AG04450 (cell line): Measurements from ENCODE around the gene NKG7. TPM values are rescaled to one million over a fixed set of nuclear protein-coding genes. Genes with fewer than 3 reads are reported as not detected.

Experiments
- CTCF ChIA-PET: fragments of 300-600, 350-600 bp; formaldehyde crosslinking; extraction: SDS; loops from one replicate; lab custom pipeline; 2022; ENCODE audit warnings: antibody characterized with exemption, inconsistent platforms; lab: Charles Lee
- POLR2A ChIA-PET: fragments of 350-600 bp; formaldehyde crosslinking; extraction: SDS; loops from one replicate; lab custom pipeline; 2021; ENCODE audit warnings: antibody characterized with exemption, inconsistent platforms; lab: Yijun Ruan, JAX
- DNase-seq: peaks from one replicate; pipeline ENCODE4 v3.0.0-alpha.2; 2011; ENCODE audit warnings: low read depth, low spot score
- H3K27ac ChIP-seq: one replicate; pipeline ENCODE4 v1.5.1; 2012; ENCODE audit warnings: low read depth, low read length, control low read depth
- H3K27me3 ChIP-seq: one replicate; pipeline ENCODE4 v1.6.0; 2012; ENCODE audit warnings: low read length; ENCODE audit not compliant: control insufficient read depth, insufficient read depth
- H3K4me3 ChIP-seq: 2 replicates; pipeline ENCODE4 v1.5.1; 2011; ENCODE audit warnings: mild to moderate bottlenecking, low read depth, low read length, control low read depth
- H3K9me3 ChIP-seq: 2 replicates; pipeline ENCODE4 v1.5.1; 2012; ENCODE audit warnings: low read length; ENCODE audit not compliant: control insufficient read depth, insufficient read depth
- CTCF ChIP-seq: IDR thresholded peaks from 2 replicates; pipeline ENCODE4 v1.5.1; 2011; ENCODE audit warnings: low read depth, low read length, control low read depth, inconsistent platforms
- polyA plus RNA-seq: library from polyadenylated mRNA; depleted of rRNA; stranded (reverse); fragments of >200 nt; gene quantifications from 2 replicates; pipeline ENCODE4 v1.2.3, GENCODE V29; 2011

Gene NKG7
- polyA plus RNA-seq, 1 experiment, result not detected

GRCh38 chr19:51346742-51347141 is 25.7 kb downstream of the NKG7 start:
- Histone ChIP-seq H3K4me3 (no peak overlapping the region), H3K9me3 (peaks cover 5% of the 10 kb centered on the region; the same call in 1 of the 2 replicates), H3K27me3 (no peaks in the 10 kb centered on the region), H3K27ac (no peak overlapping the region)
- ChIA-PET POLR2A (no interaction called here), CTCF (no interaction called here)
- DNase-seq, result no peak
- TF ChIP-seq CTCF, result no peak

DNA sequence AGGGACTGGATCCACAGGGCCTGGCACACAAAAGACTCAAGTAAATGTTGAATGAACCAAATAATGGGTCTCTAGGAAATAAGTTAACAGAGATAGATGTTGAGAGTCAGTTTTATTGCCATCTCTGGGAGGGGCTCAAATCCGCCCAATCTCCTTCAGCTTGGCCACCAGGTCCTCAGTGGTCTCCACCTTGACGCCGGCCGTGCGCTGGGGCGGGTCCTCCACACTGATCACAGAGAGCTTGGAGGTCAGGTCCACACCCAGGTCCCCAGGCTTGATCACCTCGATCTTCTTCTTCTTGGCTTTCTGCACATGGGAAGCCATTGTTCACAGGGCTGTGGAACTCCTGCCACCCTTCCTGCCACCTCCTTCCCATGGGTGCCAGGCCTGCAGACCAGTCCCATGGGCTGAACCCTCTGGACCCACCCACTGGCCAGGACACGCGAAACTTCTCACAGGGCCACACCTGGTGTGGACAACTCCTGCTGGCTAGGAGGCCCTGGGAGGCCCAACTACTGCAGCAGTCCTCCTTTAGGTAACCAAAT is 27.3 kb downstream of the NKG7 start:
- no peak overlapping the region for H3K27ac ChIP-seq
- TF ChIP-seq CTCF, result no peak
- POLR2A ChIA-PET, result no interaction called here
- no peak overlapping the region for H3K4me3 ChIP-seq
- H3K9me3 ChIP-seq, result no peaks in the 10 kb centered on the region
- CTCF ChIA-PET, result no interaction called here
- DNase-seq, result no peak
- no peaks in the 10 kb centered on the region for H3K27me3 ChIP-seq

GRCh38 chr19:51342631-51343569 is 29.6 kb downstream of the NKG7 start:
- H3K4me3 ChIP-seq, result no peak overlapping the region
- ChIA-PET CTCF (no interaction called here), POLR2A (no interaction called here)
- H3K27me3 ChIP-seq, result no peaks in the 10 kb centered on the region
- TF ChIP-seq CTCF, result no peak
- H3K9me3 ChIP-seq, result no peaks in the 10 kb centered on the region
- DNase-seq, result no peak
- peak overlapping the region; percentile 11 for H3K27ac ChIP-seq

DNA sequence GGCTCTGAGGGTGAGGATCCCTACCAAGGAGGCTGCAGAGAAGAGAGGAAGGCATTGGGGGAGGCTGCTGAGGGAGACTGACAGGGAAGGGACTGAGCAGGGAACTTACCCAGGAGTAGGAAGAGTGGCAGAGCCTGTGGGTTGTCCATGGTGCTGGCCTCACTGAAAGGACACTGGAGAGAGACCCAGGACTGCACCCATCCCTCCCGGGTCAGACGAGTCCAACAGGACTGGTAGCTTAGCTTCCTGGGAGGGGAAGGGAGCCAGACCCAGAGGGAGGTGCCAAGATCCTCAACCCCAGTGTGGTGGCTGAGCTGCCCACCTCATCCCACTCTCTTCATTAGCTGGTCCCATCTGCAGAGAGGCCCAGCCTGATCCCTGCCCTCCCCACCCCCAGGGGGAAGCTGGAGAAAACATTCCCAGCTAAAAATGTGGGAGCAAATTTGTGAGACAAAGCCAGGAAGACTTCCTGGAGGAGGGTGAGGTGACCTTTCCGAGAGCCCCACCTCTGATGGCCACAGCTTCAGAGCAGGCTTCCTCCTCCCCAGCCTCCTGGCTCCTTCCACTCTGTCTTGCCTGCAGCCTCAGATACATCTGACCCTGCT is 30.4 kb downstream of the NKG7 start, which contains the start of gene VSIG10L:
VSIG10L (minus strand) TSS at position 164 of the 605 bp plus-strand sequence; CDS start at position 149, 15 bp downstream.
- H3K27me3 ChIP-seq, result no peaks in the 10 kb centered on the region
- no peak for DNase-seq
- no peak for TF ChIP-seq CTCF
- no peaks in the 10 kb centered on the region for H3K9me3 ChIP-seq
- ChIA-PET CTCF (interaction anchor here (0.6 to 0.7 kb wide), 2 partner anchors 15 to 315 kb away, joined by 3 to 6 read pairs; no protein-coding TSS in a partner anchor), POLR2A (no interaction called here)
- H3K27ac ChIP-seq, result peak within 1 kb of the TSS; percentile 11
- H3K4me3 ChIP-seq, result no peak within 1 kb of the TSS
